ENCODE results near the gene SHROOM1. TPM values are rescaled to one million over a fixed set of nuclear protein-coding genes. Genes with fewer than 3 reads are reported as not detected.

SHROOM1 gene
- total and polyA plus RNA-seq, 9 of the 15 experiments (the other 6 are each of a cell fraction or from before 2014, with no cell fraction given): 0.44 to 26.5 (median 11.9) TPM

DNA sequence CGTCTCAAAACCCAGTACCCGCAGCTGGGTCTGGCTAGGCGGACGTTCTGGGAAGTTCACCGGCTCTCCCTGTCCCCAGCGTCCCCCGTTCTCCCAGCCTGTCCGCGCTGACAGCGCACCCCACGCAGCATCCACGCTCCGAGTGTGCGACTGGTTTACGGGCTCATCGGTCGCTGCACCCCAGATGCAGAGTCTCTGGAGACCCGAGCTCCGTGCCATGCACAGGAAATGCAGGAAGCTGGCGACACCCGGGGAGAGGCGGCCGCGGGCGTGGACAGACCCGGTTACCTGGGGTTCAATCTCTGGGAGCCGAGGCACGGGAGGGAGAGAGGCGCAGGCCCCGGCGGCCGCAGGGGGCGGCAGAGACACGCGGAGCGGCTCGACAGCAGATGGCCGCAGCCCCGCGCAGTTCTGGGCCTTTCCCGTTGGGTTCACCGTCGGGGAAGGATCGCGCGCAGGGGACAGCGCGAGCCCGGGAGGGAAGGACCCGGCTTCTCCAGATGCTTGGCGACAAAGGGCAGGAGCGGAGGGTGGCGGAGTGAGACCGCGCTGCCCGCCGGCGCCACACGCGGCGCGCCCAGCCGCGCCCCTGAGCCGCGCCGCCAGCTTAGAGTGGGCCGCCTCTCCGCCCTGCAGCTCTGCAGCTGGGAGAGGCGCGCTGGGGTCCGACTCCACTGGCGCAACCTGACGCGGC is 558 bp downstream of the SHROOM1 start (continued):
- TF ChIP-seq, protein P1, sequence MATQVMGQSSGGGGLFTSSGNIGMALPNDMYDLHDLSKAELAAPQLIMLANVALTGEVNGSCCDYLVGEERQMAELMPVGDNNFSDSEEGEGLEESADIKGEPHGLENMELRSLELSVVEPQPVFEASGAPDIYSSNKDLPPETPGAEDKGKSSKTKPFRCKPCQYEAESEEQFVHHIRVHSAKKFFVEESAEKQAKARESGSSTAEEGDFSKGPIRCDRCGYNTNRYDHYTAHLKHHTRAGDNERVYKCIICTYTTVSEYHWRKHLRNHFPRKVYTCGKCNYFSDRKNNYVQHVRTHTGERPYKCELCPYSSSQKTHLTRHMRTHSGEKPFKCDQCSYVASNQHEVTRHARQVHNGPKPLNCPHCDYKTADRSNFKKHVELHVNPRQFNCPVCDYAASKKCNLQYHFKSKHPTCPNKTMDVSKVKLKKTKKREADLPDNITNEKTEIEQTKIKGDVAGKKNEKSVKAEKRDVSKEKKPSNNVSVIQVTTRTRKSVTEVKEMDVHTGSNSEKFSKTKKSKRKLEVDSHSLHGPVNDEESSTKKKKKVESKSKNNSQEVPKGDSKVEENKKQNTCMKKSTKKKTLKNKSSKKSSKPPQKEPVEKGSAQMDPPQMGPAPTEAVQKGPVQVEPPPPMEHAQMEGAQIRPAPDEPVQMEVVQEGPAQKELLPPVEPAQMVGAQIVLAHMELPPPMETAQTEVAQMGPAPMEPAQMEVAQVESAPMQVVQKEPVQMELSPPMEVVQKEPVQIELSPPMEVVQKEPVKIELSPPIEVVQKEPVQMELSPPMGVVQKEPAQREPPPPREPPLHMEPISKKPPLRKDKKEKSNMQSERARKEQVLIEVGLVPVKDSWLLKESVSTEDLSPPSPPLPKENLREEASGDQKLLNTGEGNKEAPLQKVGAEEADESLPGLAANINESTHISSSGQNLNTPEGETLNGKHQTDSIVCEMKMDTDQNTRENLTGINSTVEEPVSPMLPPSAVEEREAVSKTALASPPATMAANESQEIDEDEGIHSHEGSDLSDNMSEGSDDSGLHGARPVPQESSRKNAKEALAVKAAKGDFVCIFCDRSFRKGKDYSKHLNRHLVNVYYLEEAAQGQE (IDR thresholded peaks at IDR 0.05; ENCODE audit: borderline replicate concordance): peak; percentile 63
- TF ChIP-seq, protein P1 (CRISPR knock-in tag; IDR thresholded peaks at IDR 0.05; ENCODE audit: low read depth): no peak
- TF ChIP-seq ZNF445 (CRISPR knock-in tag; IDR thresholded peaks at IDR 0.05; ENCODE audit: low read depth) (no peak), ZFX (CRISPR knock-in tag; IDR thresholded peaks at IDR 0.05) (peak; percentile 88), CBFB (CRISPR knock-in tag; IDR thresholded peaks at IDR 0.05) (peak; percentile 90), MCM7 (IDR thresholded peaks at IDR 0.05) (no peak), RBBP5 (IDR thresholded peaks at IDR 0.05; ENCODE audit: borderline replicate concordance, insufficient read depth, low read length, poor library complexity, severe bottlenecking) (peak; percentile 37), PHF20 (IDR thresholded peaks at IDR 0.05; ENCODE audit: partially characterized antibody) (peak; percentile 19), TAF15 (IDR thresholded peaks at IDR 0.05; ENCODE audit: low read depth, low read length) (no peak), CBX3 (IDR thresholded peaks at IDR 0.05; ENCODE audit: borderline replicate concordance in 1 of 2, low read length in 2 of 2) (peak in 1 of 2 experiments; percentile 48; a peak in 1 of 3 replicates), ZNF134 (CRISPR knock-in tag; conservative IDR thresholded peaks at IDR 0.05) (no peak)
- TF ChIP-seq, protein P2, sequence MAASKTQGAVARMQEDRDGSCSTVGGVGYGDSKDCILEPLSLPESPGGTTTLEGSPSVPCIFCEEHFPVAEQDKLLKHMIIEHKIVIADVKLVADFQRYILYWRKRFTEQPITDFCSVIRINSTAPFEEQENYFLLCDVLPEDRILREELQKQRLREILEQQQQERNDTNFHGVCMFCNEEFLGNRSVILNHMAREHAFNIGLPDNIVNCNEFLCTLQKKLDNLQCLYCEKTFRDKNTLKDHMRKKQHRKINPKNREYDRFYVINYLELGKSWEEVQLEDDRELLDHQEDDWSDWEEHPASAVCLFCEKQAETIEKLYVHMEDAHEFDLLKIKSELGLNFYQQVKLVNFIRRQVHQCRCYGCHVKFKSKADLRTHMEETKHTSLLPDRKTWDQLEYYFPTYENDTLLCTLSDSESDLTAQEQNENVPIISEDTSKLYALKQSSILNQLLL (CRISPR knock-in tag; IDR thresholded peaks at IDR 0.05; ENCODE audit: borderline replicate concordance): no peak
- TF ChIP-seq, protein P3, sequence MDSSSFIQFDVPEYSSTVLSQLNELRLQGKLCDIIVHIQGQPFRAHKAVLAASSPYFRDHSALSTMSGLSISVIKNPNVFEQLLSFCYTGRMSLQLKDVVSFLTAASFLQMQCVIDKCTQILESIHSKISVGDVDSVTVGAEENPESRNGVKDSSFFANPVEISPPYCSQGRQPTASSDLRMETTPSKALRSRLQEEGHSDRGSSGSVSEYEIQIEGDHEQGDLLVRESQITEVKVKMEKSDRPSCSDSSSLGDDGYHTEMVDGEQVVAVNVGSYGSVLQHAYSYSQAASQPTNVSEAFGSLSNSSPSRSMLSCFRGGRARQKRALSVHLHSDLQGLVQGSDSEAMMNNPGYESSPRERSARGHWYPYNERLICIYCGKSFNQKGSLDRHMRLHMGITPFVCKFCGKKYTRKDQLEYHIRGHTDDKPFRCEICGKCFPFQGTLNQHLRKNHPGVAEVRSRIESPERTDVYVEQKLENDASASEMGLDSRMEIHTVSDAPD (CRISPR knock-in tag; IDR thresholded peaks at IDR 0.05): no peak
- TF ChIP-seq, protein P4, sequence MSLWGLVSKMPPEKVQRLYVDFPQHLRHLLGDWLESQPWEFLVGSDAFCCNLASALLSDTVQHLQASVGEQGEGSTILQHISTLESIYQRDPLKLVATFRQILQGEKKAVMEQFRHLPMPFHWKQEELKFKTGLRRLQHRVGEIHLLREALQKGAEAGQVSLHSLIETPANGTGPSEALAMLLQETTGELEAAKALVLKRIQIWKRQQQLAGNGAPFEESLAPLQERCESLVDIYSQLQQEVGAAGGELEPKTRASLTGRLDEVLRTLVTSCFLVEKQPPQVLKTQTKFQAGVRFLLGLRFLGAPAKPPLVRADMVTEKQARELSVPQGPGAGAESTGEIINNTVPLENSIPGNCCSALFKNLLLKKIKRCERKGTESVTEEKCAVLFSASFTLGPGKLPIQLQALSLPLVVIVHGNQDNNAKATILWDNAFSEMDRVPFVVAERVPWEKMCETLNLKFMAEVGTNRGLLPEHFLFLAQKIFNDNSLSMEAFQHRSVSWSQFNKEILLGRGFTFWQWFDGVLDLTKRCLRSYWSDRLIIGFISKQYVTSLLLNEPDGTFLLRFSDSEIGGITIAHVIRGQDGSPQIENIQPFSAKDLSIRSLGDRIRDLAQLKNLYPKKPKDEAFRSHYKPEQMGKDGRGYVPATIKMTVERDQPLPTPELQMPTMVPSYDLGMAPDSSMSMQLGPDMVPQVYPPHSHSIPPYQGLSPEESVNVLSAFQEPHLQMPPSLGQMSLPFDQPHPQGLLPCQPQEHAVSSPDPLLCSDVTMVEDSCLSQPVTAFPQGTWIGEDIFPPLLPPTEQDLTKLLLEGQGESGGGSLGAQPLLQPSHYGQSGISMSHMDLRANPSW (CRISPR knock-in tag; IDR thresholded peaks at IDR 0.05): 0 out of 2 replicates have a peak, but pooled peaks have one; percentile 45

All from K562 (cell line).